Kidney (tissue), 14 donors: Measurements from ENCODE around the gene TNS4. TPM values are rescaled to one million over a fixed set of nuclear protein-coding genes. Genes with fewer than 3 reads are reported as not detected.

Experiments
- DNase-seq, 5 donors: peaks; one replicate each; pipeline ENCODE4 v3.0.0-alpha.2; 2013 to 2020
- FAIRE-seq: peaks from 2 replicates; lab custom pipeline; 2012; peaks lifted over from hg19 to GRCh38; lab: Jason Lieb, UNC
- H3K27ac ChIP-seq, 2 donors: one replicate each; pipeline ENCODE4 v1.7.0; 2013; ENCODE audit warnings: low read depth in 2 of 2, low read length in 2 of 2, inconsistent platforms in 1 of 2
- H3K27me3 ChIP-seq: one replicate; pipeline ENCODE4 v1.7.1; 2013; ENCODE audit warnings: low read length, inconsistent platforms; ENCODE audit not compliant: control insufficient read depth, insufficient read depth
- H3K36me3 ChIP-seq, 3 donors: one replicate each; pipeline versions ENCODE4 v1.7.0 to v1.7.1; 2013; ENCODE audit warnings: low read length in 3 of 3, control low read depth in 1 of 3, inconsistent platforms in 1 of 3; ENCODE audit not compliant: insufficient read depth in 3 of 3, control insufficient read depth in 2 of 3
- H3K4me1 ChIP-seq, 3 donors: one replicate each; pipeline versions ENCODE4 v1.7.0 to v1.7.1; 2013; ENCODE audit warnings: low read length in 3 of 3, inconsistent platforms in 1 of 3, low read depth in 1 of 3; ENCODE audit not compliant: control insufficient read depth in 2 of 3, insufficient read depth in 2 of 3
- H3K4me3 ChIP-seq, 3 donors: one replicate each; pipeline versions ENCODE4 v1.7.0 to v1.8.1; 2013; ENCODE audit warnings: low read length in 3 of 3, control low read depth in 1 of 3, inconsistent platforms in 1 of 3
- H3K9ac ChIP-seq, 3 donors: one replicate each; pipeline versions ENCODE4 v1.7.0 to v1.7.1; 2013; ENCODE audit warnings: low read length in 3 of 3, control low read depth in 1 of 3, inconsistent platforms in 1 of 3
- H3K9me3 ChIP-seq, 3 donors: one replicate each; pipeline versions ENCODE4 v1.7.0 to v1.7.1; 2013; ENCODE audit warnings: low read length in 3 of 3, control low read depth in 1 of 3, inconsistent platforms in 1 of 3; ENCODE audit not compliant: control insufficient read depth in 2 of 3, insufficient read depth in 1 of 3
- intact Hi-C: fragments of 100-400 bp; cut with DNase I; formaldehyde crosslinking; loops from one replicate; pipeline ENCODE4 v1.11.1; 2022
- polyA plus RNA-seq: library from polyadenylated mRNA; stranded (reverse); fragments of 350-450 nt; fragmentation: Illumina TruSeq; extraction: RNeasy Lipid Tissue Mini Kit (QIAGEN cat#74804); gene quantifications from one replicate; pipeline ENCODE4 v1.2.3, GENCODE V29; 2014; ENCODE audit warnings: low read depth, low replicate concordance; ENCODE audit not compliant: insufficient read depth
- total RNA-seq: library from RNA; stranded (reverse); fragmentation: NEBNext Ultra II Directional; extraction: Animal tissue kit (Norgen Biotek cat#: 25700); gene quantifications from one replicate; pipeline ENCODE4 v1.2.1, GENCODE V29; 2021
- TF ChIP-seq, protein P1 (sequence below): IDR thresholded peaks from 3 replicates; pipeline ENCODE4 v1.5.1; 2012; ENCODE audit warnings: mild to moderate bottlenecking, moderate library complexity, borderline replicate concordance; ENCODE audit not compliant: insufficient read depth; ENCODE audit errors: extremely low read depth
- donor health status: control.
- donor health status: control.
- donor health status: control.
- donor health status: control.
- donor health status: control.
- donor health status: DM: yes; HTN: yes; CAD: no.
- donor health status: Normal renal cell carcinoma (clear cell type).

TNS4 gene
- total and polyA plus RNA-seq, 2 donors from 2014 or later, result 0.31 to 2.2 TPM

DNA sequence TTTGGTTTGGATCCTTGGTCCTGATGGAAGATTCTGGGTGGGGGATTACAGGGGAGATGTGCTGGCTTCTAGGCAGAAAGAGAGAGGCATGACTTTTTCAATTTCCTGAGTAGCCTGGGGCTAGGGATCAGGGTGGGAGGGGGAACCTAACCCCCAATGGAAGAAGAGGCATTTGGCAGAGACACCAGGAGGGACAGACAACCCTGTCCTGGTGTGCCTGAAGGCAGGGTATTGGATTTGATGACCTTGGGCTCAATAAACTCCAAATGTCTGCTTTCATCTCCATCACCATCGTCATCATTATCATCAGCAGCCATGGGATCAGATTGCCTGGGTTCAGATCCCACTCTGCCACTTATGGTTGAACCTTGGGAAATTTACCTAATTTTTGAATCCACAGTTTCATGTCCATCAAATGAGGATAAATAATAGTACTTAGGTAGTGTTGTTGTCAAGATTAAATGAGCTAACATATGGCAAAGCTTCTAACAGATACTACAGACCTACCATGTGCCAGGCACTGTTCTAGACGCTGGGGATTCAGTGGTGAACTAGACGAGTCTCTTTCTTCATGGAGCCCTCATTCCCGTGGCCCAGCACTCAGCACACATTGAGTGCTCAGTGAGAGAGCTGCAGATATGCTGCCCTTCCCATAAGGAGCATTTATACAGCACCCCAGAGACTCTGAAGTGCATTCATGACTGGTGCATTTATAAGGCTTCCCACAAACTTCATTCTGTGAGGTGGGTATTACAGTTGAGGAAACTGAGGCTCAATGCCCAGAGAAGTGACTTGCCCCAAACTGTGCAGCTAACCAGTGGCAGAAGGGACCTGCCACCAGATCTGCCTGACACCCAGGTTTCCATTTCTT, 31.4 kb downstream of the TNS4 start:
- Histone ChIP-seq H3K4me3 (no peak overlapping the region), H3K27me3 (no peaks in the 10 kb centered on the region), H3K9me3 (no peaks in the 10 kb centered on the region), H3K4me1 (no peaks in the 10 kb centered on the region), H3K36me3 (no peaks in the 10 kb centered on the region), H3K27ac (no peak overlapping the region), H3K9ac (no peak overlapping the region)
- FAIRE-seq (no peak), DNase-seq (no peak)
- TF ChIP-seq, protein P1, sequence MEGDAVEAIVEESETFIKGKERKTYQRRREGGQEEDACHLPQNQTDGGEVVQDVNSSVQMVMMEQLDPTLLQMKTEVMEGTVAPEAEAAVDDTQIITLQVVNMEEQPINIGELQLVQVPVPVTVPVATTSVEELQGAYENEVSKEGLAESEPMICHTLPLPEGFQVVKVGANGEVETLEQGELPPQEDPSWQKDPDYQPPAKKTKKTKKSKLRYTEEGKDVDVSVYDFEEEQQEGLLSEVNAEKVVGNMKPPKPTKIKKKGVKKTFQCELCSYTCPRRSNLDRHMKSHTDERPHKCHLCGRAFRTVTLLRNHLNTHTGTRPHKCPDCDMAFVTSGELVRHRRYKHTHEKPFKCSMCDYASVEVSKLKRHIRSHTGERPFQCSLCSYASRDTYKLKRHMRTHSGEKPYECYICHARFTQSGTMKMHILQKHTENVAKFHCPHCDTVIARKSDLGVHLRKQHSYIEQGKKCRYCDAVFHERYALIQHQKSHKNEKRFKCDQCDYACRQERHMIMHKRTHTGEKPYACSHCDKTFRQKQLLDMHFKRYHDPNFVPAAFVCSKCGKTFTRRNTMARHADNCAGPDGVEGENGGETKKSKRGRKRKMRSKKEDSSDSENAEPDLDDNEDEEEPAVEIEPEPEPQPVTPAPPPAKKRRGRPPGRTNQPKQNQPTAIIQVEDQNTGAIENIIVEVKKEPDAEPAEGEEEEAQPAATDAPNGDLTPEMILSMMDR, result no peak
- intact Hi-C loops, result no loop called here

- no peak for DNase-seq
- no peak for FAIRE-seq
- H3K27me3 ChIP-seq, result no peaks in the 10 kb centered on the region
- H3K4me1 ChIP-seq, result no peaks in the 10 kb centered on the region
- TF ChIP-seq, protein P1, result no peak
- no peak overlapping the region for H3K27ac ChIP-seq
- H3K9me3 ChIP-seq, result no peaks in the 10 kb centered on the region
- intact Hi-C loops, result no loop called here
- H3K4me3 ChIP-seq, result no peak overlapping the region
- H3K9ac ChIP-seq, result no peak overlapping the region
- no peaks in the 10 kb centered on the region for H3K36me3 ChIP-seq
These were observed 32.9 kb downstream of the TNS4 start for GRCh38 chr17:40468560-40468959.

GRCh38 chr17:40467281-40467867, 34.0 kb downstream of the TNS4 start:
- H3K9me3 ChIP-seq, result no peaks in the 10 kb centered on the region
- intact Hi-C loops, result no loop called here
- no peak for DNase-seq
- H3K27ac ChIP-seq, result no peak overlapping the region
- no peak overlapping the region for H3K4me3 ChIP-seq
- TF ChIP-seq, protein P1, result no peak
- FAIRE-seq, result no peak
- H3K36me3 ChIP-seq, result no peaks in the 10 kb centered on the region
- no peaks in the 10 kb centered on the region for H3K27me3 ChIP-seq
- peaks cover 0 to 8% (median 3%) of the 10 kb centered on the region in 3 donors for H3K4me1 ChIP-seq
- H3K9ac ChIP-seq, result no peak overlapping the region
